ENCODE measurements around the gene CDH23.

Gene CDH23

GRCh38 chr10:71613261-71613777, 216.6 kb downstream of the CDH23 start:
- no peak for DNase-seq

- no peak for DNase-seq
These were observed 217.2 kb downstream of the CDH23 start for GRCh38 chr10:71613877-71614276.

- DNase-seq, result no peak
These were observed 218.2 kb downstream of the CDH23 start for GRCh38 chr10:71614946-71615345.

GRCh38 chr10:71615538-71616329, 219.0 kb downstream of the CDH23 start:
- DNase-seq, result no peak

- DNase-seq, result no peak
These were observed 220.3 kb downstream of the CDH23 start for GRCh38 chr10:71616817-71617654.

GRCh38 chr10:71618176-71618575, 221.5 kb downstream of the CDH23 start:
- DNase-seq, result no peak

GRCh38 chr10:71618598-71618997, 221.9 kb downstream of the CDH23 start:
- DNase-seq, result no peak

- no peak for DNase-seq
These were observed 223.9 kb downstream of the CDH23 start for GRCh38 chr10:71620642-71621041.

- peak; percentile 4 for DNase-seq
These were observed 224.8 kb downstream of the CDH23 start for GRCh38 chr10:71621231-71622153.

- peak; percentile 62 for DNase-seq
These were observed 225.4 kb downstream of the CDH23 start for GRCh38 chr10:71622154-71622526.

GRCh38 chr10:71622616-71623015, 225.9 kb downstream of the CDH23 start:
- no peak for DNase-seq

- DNase-seq, result peak; percentile 25
These were observed 226.6 kb downstream of the CDH23 start for GRCh38 chr10:71623098-71623985.

- DNase-seq, result no peak
These were observed 227.2 kb downstream of the CDH23 start for GRCh38 chr10:71623986-71624291.

- no peak for DNase-seq
These were observed 228.9 kb downstream of the CDH23 start for GRCh38 chr10:71625445-71626175.

GRCh38 chr10:71627230-71627939, 230.7 kb downstream of the CDH23 start:
- no peak for DNase-seq

GRCh38 chr10:71627956-71628355, 231.2 kb downstream of the CDH23 start:
- DNase-seq, result no peak

- no peak for DNase-seq
These were observed 232.4 kb downstream of the CDH23 start for GRCh38 chr10:71629131-71629530.

GRCh38 chr10:71630168-71630567, 233.4 kb downstream of the CDH23 start:
- no peak for DNase-seq

GRCh38 chr10:71631007-71631861, 234.5 kb downstream of the CDH23 start:
- no peak for DNase-seq
